ENCODE data around the gene UQCRHL.
A peak's percentile ranks its signal among the peaks of the same experiment; 100 is the strongest.

Gene UQCRHL

DNA sequence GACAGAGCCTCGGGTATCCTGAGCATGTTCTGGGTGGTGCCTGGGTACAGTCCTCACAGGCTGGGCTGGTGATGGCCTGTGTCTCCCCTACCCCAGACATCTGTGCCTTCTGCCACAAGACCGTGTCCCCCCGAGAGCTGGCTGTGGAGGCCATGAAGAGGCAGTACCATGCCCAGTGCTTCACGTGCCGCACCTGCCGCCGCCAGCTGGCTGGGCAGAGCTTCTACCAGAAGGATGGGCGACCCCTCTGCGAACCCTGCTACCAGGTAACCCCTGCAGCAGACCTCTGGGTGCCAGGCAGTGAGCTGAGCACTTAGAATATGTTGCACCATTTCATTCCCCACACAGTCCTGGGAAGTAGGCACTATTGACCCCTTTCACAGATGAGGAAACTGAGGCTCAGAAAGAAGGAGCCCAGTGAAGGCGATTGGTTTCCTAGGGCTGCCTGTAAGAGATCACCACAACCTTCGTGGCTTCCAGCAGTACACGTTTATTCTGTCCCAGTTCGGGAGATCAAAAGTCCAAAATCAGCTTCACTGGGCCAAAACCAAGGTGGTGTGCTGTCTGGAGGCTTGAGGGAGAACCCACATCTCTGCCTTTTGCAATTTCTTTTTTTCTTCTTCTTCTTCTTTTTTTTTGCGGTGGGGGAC lies 37.0 kb downstream of the UQCRHL start:
- Histone ChIP-seq H3K9ac (ENCODE audit: low read length in 5 of 5) (no peak overlapping the region), H3K27ac (ENCODE audit: low read depth, low read length) (no peak overlapping the region), H3K4me1 (ENCODE audit: control insufficient read depth in 5 of 5, insufficient read depth in 5 of 5, low read length in 5 of 5) (no peaks in the 10 kb centered on the region), H3K36me3 (ENCODE audit: control insufficient read depth in 5 of 5, insufficient read depth in 5 of 5, low read length in 5 of 5) (peaks cover 0 to 24% (median 5%) of the 10 kb centered on the region in 5 donors), H3K4me3 (ENCODE audit: low read depth in 1 of 5, low read length in 5 of 5) (no peak overlapping the region), H3K27me3 (ENCODE audit: control insufficient read depth in 5 of 5, insufficient read depth in 4 of 5, low read length in 5 of 5) (peaks cover 0 to 3% (median 0%) of the 10 kb centered on the region in 5 donors), H3K9me3 (ENCODE audit: control insufficient read depth in 5 of 5, low read length in 5 of 5) (no peaks in the 10 kb centered on the region)

GRCh38 chr1:15768388-15768787 lies 39.1 kb downstream of the UQCRHL start:
- Histone ChIP-seq H3K4me3 (ENCODE audit: low read depth in 1 of 5, low read length in 5 of 5) (no peak overlapping the region), H3K9me3 (ENCODE audit: control insufficient read depth in 5 of 5, low read length in 5 of 5) (no peaks in the 10 kb centered on the region), H3K36me3 (ENCODE audit: control insufficient read depth in 5 of 5, insufficient read depth in 5 of 5, low read length in 5 of 5) (peaks cover 0 to 27% (median 8%) of the 10 kb centered on the region in 5 donors), H3K27me3 (ENCODE audit: control insufficient read depth in 5 of 5, insufficient read depth in 4 of 5, low read length in 5 of 5) (peaks cover 0 to 4% (median 0%) of the 10 kb centered on the region in 5 donors), H3K4me1 (ENCODE audit: control insufficient read depth in 5 of 5, insufficient read depth in 5 of 5, low read length in 5 of 5) (peaks cover 0 to 3% (median 0%) of the 10 kb centered on the region in 5 donors), H3K27ac (ENCODE audit: low read depth, low read length) (no peak overlapping the region), H3K9ac (ENCODE audit: low read length in 5 of 5) (no peak overlapping the region)

DNA sequence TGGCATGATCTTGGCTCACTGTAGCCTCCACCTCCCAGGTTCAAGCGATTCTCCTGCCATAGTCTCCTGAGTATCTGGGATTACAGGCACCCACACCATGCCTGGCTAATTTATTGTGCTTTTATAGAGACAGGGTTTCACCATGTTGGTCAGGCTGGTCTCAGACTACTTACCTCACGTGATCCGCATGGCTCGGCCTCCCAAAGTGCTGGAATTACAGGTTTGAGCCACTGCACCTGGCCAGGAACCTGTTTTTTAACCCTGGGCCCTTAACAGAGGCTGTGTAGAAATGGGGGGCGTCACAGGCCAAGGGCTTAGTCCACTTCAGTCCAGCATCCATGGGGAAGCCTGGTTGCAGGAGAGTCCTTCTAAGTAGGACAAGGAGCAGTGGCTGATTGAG lies 39.5 kb downstream of the UQCRHL start:
- no peak overlapping the region for H3K9ac ChIP-seq (ENCODE audit: low read length in 5 of 5)
- H3K27ac ChIP-seq (ENCODE audit: low read depth, low read length) = no peak overlapping the region
- no peaks in the 10 kb centered on the region for H3K9me3 ChIP-seq (ENCODE audit: control insufficient read depth in 5 of 5, low read length in 5 of 5)
- H3K36me3 ChIP-seq (ENCODE audit: control insufficient read depth in 5 of 5, insufficient read depth in 5 of 5, low read length in 5 of 5) = peaks cover 0 to 27% (median 8%) of the 10 kb centered on the region in 5 donors
- no peak overlapping the region for H3K4me3 ChIP-seq (ENCODE audit: low read depth in 1 of 5, low read length in 5 of 5)
- peaks cover 0 to 3% (median 0%) of the 10 kb centered on the region in 5 donors for H3K4me1 ChIP-seq (ENCODE audit: control insufficient read depth in 5 of 5, insufficient read depth in 5 of 5, low read length in 5 of 5)
- H3K27me3 ChIP-seq (ENCODE audit: control insufficient read depth in 5 of 5, insufficient read depth in 4 of 5, low read length in 5 of 5) = peaks cover 0 to 4% (median 0%) of the 10 kb centered on the region in 5 donors

DNA sequence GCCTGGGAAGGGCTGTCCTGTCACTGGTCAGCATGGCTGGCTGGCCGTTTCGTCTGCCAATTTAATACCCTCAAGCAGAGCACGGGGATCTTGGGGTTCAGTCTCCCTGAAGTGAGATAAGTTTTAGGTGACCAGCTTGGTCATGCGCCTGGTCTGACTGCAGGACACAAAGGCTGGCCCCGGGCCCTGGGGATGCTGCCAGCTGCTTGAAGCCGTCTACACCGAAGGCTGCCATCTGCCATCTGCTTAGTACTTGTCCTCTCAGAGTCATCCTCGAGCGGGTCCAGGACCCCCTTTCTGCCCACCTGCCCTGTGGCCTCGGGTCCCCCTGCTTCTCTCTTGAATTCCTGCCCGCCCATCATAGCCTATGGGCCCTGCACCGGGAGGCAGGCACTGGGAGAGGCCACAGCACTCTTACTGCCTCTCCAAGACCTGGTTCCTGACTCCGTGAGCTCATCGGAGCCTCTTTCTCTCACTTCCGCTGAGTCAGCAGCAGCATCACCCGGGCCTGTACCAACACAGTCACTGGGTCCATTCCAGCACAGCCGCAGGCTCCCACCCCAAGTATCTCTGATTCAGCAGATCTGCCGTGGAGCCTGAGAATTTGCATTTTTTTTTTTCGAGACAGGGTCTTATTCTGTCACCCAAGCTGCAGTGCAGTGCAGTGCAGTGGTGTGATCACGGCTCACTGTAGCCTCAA lies 41.8 kb downstream of the UQCRHL start:
- H3K9ac ChIP-seq (ENCODE audit: low read length in 5 of 5) = peak overlapping the region in 1 of 5 donors; percentile 63
- peaks cover 0 to 4% (median 0%) of the 10 kb centered on the region in 5 donors for H3K27me3 ChIP-seq (ENCODE audit: control insufficient read depth in 5 of 5, insufficient read depth in 4 of 5, low read length in 5 of 5)
- peaks cover 7 to 8% (median 7%) of the 10 kb centered on the region in 5 donors for H3K4me1 ChIP-seq (ENCODE audit: control insufficient read depth in 5 of 5, insufficient read depth in 5 of 5, low read length in 5 of 5)
- H3K4me3 ChIP-seq (ENCODE audit: low read depth in 1 of 5, low read length in 5 of 5) = no peak overlapping the region
- H3K9me3 ChIP-seq (ENCODE audit: control insufficient read depth in 5 of 5, low read length in 5 of 5) = no peaks in the 10 kb centered on the region
- peaks cover 0 to 19% (median 8%) of the 10 kb centered on the region in 5 donors for H3K36me3 ChIP-seq (ENCODE audit: control insufficient read depth in 5 of 5, insufficient read depth in 5 of 5, low read length in 5 of 5)
- no peak overlapping the region for H3K27ac ChIP-seq (ENCODE audit: low read depth, low read length)

DNA sequence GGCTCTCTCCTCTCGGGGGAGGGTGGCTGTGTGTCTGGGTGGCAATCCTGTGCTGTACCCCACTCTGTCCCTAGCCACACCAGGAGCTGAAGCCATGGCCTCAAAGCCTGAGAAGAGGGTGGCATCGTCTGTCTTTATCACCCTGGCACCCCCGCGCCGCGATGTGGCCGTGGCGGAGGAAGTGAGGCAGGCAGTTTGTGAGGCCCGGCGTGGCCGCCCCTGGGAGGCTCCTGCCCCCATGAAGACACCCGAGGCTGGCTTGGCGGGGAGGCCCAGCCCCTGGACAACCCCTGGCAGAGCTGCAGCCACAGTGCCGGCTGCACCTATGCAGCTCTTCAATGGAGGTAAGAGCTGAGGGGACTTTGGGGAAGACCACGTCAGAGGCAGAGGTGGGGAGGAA lies 42.6 kb downstream of the UQCRHL start:
- no peaks in the 10 kb centered on the region for H3K9me3 ChIP-seq (ENCODE audit: control insufficient read depth in 5 of 5, low read length in 5 of 5)
- H3K27ac ChIP-seq (ENCODE audit: low read depth, low read length) = no peak overlapping the region
- peaks cover 9 to 11% (median 10%) of the 10 kb centered on the region in 5 donors for H3K4me1 ChIP-seq (ENCODE audit: control insufficient read depth in 5 of 5, insufficient read depth in 5 of 5, low read length in 5 of 5)
- peak overlapping the region in 1 of 5 donors; percentile 63 for H3K9ac ChIP-seq (ENCODE audit: low read length in 5 of 5)
- H3K27me3 ChIP-seq (ENCODE audit: control insufficient read depth in 5 of 5, insufficient read depth in 4 of 5, low read length in 5 of 5) = peaks cover 0 to 6% (median 0%) of the 10 kb centered on the region in 5 donors
- no peak overlapping the region for H3K4me3 ChIP-seq (ENCODE audit: low read depth in 1 of 5, low read length in 5 of 5)
- peaks cover 0 to 13% (median 4%) of the 10 kb centered on the region in 5 donors for H3K36me3 ChIP-seq (ENCODE audit: control insufficient read depth in 5 of 5, insufficient read depth in 5 of 5, low read length in 5 of 5)

DNA sequence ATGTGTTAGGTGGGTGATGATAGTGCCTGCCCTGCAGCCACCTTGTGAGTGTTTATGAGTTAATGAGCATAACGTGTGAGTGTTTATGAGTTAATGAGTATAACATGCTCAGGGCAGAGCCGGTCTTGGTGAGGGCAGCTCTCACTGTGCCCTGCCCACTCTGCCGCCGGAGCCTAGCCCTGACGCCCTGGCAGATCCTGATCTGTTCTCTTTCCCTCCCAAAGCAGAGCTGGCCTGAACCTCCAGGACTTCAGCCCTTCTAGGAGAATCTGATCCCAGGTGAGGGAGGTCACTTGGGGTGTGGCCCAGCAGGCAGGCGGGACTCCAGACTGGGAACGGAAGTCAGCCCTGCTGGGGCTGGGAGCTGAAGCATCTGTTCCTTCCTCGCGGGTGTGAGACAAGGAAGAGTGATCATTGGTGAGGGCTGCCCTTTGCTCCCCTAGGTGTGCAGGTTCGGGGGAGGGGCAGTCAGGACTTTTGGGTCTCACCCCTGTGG lies 43.1 kb downstream of the UQCRHL start:
- Histone ChIP-seq H3K27me3 (ENCODE audit: control insufficient read depth in 5 of 5, insufficient read depth in 4 of 5, low read length in 5 of 5) (peaks cover 0 to 6% (median under 1%) of the 10 kb centered on the region in 5 donors), H3K27ac (ENCODE audit: low read depth, low read length) (no peak overlapping the region), H3K4me3 (ENCODE audit: low read depth in 1 of 5, low read length in 5 of 5) (no peak overlapping the region), H3K36me3 (ENCODE audit: control insufficient read depth in 5 of 5, insufficient read depth in 5 of 5, low read length in 5 of 5) (peaks cover 0 to 13% (median 4%) of the 10 kb centered on the region in 5 donors), H3K4me1 (ENCODE audit: control insufficient read depth in 5 of 5, insufficient read depth in 5 of 5, low read length in 5 of 5) (peaks cover 9 to 14% (median 12%) of the 10 kb centered on the region in 5 donors), H3K9ac (ENCODE audit: low read length in 5 of 5) (no peak overlapping the region), H3K9me3 (ENCODE audit: control insufficient read depth in 5 of 5, low read length in 5 of 5) (no peaks in the 10 kb centered on the region)

GRCh38 chr1:15762546-15762945 lies 44.9 kb downstream of the UQCRHL start:
- no peak overlapping the region for H3K27ac ChIP-seq (ENCODE audit: low read depth, low read length)
- peaks cover 9 to 27% (median 25%) of the 10 kb centered on the region in 5 donors for H3K4me1 ChIP-seq (ENCODE audit: control insufficient read depth in 5 of 5, insufficient read depth in 5 of 5, low read length in 5 of 5)

DNA sequence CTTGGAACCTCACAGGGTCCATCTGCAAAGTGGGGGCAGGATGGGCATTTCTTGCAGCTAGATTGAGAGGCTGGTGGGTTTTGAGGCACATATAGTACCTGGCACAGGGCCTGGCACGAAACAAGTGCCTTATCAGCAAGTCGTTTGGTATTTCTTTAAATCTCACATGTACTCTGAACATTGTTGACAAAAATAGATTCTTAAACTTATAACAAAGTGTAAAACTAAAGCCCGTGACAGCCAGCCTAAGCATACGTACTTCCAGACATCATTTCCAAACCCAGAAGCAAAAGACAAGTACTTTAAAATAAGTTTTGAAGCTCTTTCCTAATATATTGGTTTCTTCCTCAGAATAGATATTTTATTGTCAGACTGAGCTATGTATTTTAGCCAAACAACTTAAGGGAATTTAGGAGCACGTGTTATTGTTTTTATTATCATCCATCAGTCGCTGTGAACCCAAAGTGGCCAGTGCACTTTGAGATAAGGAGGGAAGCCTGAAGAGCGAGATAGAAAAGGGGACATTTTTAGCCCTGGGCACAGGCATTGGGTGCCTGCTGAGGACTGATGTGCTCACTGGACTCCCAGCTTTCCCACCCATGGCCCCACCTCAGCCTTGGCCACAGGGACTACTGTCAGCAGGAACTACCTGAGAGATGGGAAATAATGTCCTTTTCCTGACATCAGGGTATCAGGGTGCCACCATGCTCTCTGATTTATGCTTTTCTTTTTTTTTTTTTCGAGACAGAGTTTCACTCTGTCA lies 45.9 kb downstream of the UQCRHL start:
- Histone ChIP-seq H3K4me3 (ENCODE audit: low read depth in 1 of 5, low read length in 5 of 5) (no peak overlapping the region), H3K36me3 (ENCODE audit: control insufficient read depth in 5 of 5, insufficient read depth in 5 of 5, low read length in 5 of 5) (peaks cover 0 to 13% (median 3%) of the 10 kb centered on the region in 5 donors), H3K9ac (ENCODE audit: low read length in 5 of 5) (peak overlapping the region in 1 of 5 donors; percentile 38), H3K4me1 (ENCODE audit: control insufficient read depth in 5 of 5, insufficient read depth in 5 of 5, low read length in 5 of 5) (peaks cover 9 to 36% (median 25%) of the 10 kb centered on the region in 5 donors), H3K9me3 (ENCODE audit: control insufficient read depth in 5 of 5, low read length in 5 of 5) (no peaks in the 10 kb centered on the region), H3K27me3 (ENCODE audit: control insufficient read depth in 5 of 5, insufficient read depth in 4 of 5, low read length in 5 of 5) (peaks cover 0 to 16% (median 9%) of the 10 kb centered on the region in 5 donors), H3K27ac (ENCODE audit: low read depth, low read length) (peak overlapping the region; percentile 29)

More at GRCh38 chr1:15762546-15762945, 44.9 kb downstream of the UQCRHL start:
- H3K4me3 ChIP-seq (ENCODE audit: low read depth in 1 of 5, low read length in 5 of 5) = no peak overlapping the region
- peaks cover 0 to 13% (median 3%) of the 10 kb centered on the region in 5 donors for H3K36me3 ChIP-seq (ENCODE audit: control insufficient read depth in 5 of 5, insufficient read depth in 5 of 5, low read length in 5 of 5)
- peaks cover 0 to 13% (median 7%) of the 10 kb centered on the region in 5 donors for H3K27me3 ChIP-seq (ENCODE audit: control insufficient read depth in 5 of 5, insufficient read depth in 4 of 5, low read length in 5 of 5)
- no peaks in the 10 kb centered on the region for H3K9me3 ChIP-seq (ENCODE audit: control insufficient read depth in 5 of 5, low read length in 5 of 5)
- H3K9ac ChIP-seq (ENCODE audit: low read length in 5 of 5) = no peak overlapping the region

GRCh38 chr1:15760520-15761211 lies 46.8 kb downstream of the UQCRHL start:
- Histone ChIP-seq H3K27ac (ENCODE audit: low read depth, low read length) (peak overlapping the region; percentile 29), H3K4me1 (ENCODE audit: control insufficient read depth in 5 of 5, insufficient read depth in 5 of 5, low read length in 5 of 5) (peaks cover 9 to 43% (median 29%) of the 10 kb centered on the region in 5 donors), H3K27me3 (ENCODE audit: control insufficient read depth in 5 of 5, insufficient read depth in 4 of 5, low read length in 5 of 5) (peaks cover 0 to 16% (median 9%) of the 10 kb centered on the region in 5 donors), H3K9me3 (ENCODE audit: control insufficient read depth in 5 of 5, low read length in 5 of 5) (no peaks in the 10 kb centered on the region), H3K9ac (ENCODE audit: low read length in 5 of 5) (peak overlapping the region in 2 of 5 donors; percentile 38 to 43), H3K36me3 (ENCODE audit: control insufficient read depth in 5 of 5, insufficient read depth in 5 of 5, low read length in 5 of 5) (peaks cover 0 to 8% (median 3%) of the 10 kb centered on the region in 5 donors), H3K4me3 (ENCODE audit: low read depth in 1 of 5, low read length in 5 of 5) (peak overlapping the region in 2 of 5 donors; percentile 5 to 7)
